H1 (cell line): Measurements from ENCODE around the gene CEBPG. TPM values are rescaled to one million over a fixed set of nuclear protein-coding genes. Genes with fewer than 3 reads are reported as not detected.

ENCODE experiments used
- ASH2L ChIP-seq: fragments of 200-600, 300-600 bp; sonication (generic); IDR thresholded peaks from one replicate; pipeline ENCODE4 v1.7.1; 2017; ENCODE audit warnings: low read length
- CREB1 ChIP-seq: IDR thresholded peaks from 2 replicates; pipeline ENCODE4 v1.6.1; 2012; ENCODE audit warnings: inconsistent platforms
- RAD21 ChIP-seq, 2 experiments: IDR thresholded peaks in 1 of 2; conservative IDR thresholded peaks in 1 of 2; 2 replicates each; pipeline ENCODE4 v1.6.1; 2011; ENCODE audit warnings: low read depth in 2 of 2, low read length in 2 of 2, improper control_type of control experiment in 1 of 2, inconsistent platforms in 1 of 2, mild to moderate bottlenecking in 1 of 2, moderate library complexity in 1 of 2
- TAF1 ChIP-seq: IDR thresholded peaks from 2 replicates; pipeline ENCODE4 v1.6.1; 2011; ENCODE audit warnings: mild to moderate bottlenecking, low read depth, low read length
- TEAD4 ChIP-seq: IDR thresholded peaks from 2 replicates; pipeline ENCODE4 v1.6.1; 2012; ENCODE audit warnings: low read depth, low read length, inconsistent platforms, mixed read lengths
- polyA plus RNA-seq, 7 experiments: library from polyadenylated mRNA; depleted of rRNA in 3 of 7; stranded (reverse) in 5 of 7; unstranded in 2 of 7; fragments of >200 nt in 5 of 7; fragments of 200-250 nt in 2 of 7; gene quantifications; 1 replicate in 5 of 7; 2 replicates in 1 of 7; 4 replicates in 1 of 7; pipeline versions ENCODE4 v1.2.1 to v1.2.3, GENCODE V29; 2011 to 2013; ENCODE audit warnings: missing spikeins in 2 of 7, mixed read lengths in 2 of 7
- total RNA-seq: library from RNA; stranded (reverse); fragmentation: NEBNext Ultra II Directional; extraction: Animal tissue kit (Norgen Biotek cat#: 25700); gene quantifications from 2 replicates; pipeline ENCODE4 v1.2.1, GENCODE V29; 2021

CEBPG gene
- total and polyA plus RNA-seq, 2 of the 8 experiments (the other 6 are each of a cell fraction or from before 2014, with no cell fraction given), result 12.3 to 35.4 TPM

DNA sequence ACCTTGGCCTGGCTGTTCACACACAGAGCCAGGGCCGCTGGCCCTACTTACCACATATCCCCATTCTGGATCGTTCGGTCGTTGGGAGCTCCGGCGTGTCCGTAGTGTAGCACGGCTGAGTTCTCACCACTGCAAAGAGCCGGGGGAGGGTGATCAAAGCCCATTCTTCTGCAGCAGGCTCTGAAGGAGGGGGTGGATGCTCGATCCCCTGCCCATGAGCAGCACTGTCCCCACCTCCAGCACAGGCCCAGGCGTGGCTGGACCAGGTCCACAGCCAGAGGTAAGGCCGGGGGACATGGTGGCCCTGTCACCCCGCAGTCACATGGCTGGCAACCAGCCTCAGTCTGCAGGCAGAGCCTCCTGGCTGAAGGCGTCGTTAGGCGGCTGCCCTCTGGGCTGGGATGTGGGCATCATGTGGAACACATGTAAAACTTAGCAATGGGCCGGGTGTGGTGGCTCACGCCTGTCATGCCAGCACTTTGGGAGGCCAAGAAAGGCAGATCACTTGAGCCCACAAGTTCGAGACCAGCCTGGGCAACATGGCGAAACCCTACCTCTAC is 38.2 kb downstream of the CEBPG start (continued):
- TF ChIP-seq TAF1 (no peak), RAD21 (IDR thresholded peaks at IDR 0.05 in 1 of 2, conservative IDR thresholded peaks at IDR 0.05 in 1 of 2; ENCODE audit: low read depth in 2 of 2, low read length in 2 of 2) (no peak), CREB1 (no peak), ASH2L (no peak), TEAD4 (no peak)
